ENCODE results near the gene TOR1A. TPM values are rescaled to one million over a fixed set of nuclear protein-coding genes. Genes with fewer than 3 reads are reported as not detected.

The TOR1A gene
- polyA plus RNA-seq, 1 donor (not counting 4 experiments of a cell fraction or from before 2014, with no cell fraction given), result 60.6 TPM

DNA sequence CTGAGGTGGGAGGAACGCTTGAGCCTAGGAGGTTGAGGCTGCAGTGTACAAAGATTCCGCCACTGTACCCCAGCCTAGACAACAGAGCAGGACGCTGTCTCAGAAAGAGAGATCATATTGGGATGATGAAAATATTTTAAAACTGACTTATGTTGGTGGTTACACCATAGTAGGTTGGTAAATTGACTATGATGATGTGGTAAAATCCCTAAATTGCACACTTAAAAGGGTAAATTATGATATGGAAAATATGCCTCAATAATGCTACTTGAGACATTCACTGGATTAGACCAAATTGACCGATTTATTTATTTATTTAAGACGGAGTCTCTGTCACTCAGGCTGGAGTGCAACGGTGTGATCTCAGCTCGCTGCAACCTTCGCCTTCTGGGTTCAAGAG is 42.8 kb downstream of the TOR1A start:
- H3K4me3 ChIP-seq (ENCODE audit: control insufficient read depth in 2 of 3, extremely low read depth in 1 of 3, insufficient read depth in 2 of 3, low read depth in 1 of 3, low read length in 3 of 3), result no peak overlapping the region
- H4K20me1 ChIP-seq (ENCODE audit: control insufficient read depth, extremely low read depth, insufficient read depth, low read length), result no peaks in the 10 kb centered on the region
- no peak for TF ChIP-seq EZH2 (IDR thresholded peaks at IDR 0.05; ENCODE audit: low read length)
- TF ChIP-seq, protein P1, sequence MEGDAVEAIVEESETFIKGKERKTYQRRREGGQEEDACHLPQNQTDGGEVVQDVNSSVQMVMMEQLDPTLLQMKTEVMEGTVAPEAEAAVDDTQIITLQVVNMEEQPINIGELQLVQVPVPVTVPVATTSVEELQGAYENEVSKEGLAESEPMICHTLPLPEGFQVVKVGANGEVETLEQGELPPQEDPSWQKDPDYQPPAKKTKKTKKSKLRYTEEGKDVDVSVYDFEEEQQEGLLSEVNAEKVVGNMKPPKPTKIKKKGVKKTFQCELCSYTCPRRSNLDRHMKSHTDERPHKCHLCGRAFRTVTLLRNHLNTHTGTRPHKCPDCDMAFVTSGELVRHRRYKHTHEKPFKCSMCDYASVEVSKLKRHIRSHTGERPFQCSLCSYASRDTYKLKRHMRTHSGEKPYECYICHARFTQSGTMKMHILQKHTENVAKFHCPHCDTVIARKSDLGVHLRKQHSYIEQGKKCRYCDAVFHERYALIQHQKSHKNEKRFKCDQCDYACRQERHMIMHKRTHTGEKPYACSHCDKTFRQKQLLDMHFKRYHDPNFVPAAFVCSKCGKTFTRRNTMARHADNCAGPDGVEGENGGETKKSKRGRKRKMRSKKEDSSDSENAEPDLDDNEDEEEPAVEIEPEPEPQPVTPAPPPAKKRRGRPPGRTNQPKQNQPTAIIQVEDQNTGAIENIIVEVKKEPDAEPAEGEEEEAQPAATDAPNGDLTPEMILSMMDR (optimal IDR thresholded peaks at IDR 0.05 in 1 of 3, IDR thresholded peaks at IDR 0.05 in 1 of 3, conservative IDR thresholded peaks at IDR 0.05 in 1 of 3; ENCODE audit: extremely low read depth in 1 of 3, insufficient read depth in 2 of 3, low read length in 3 of 3), result no peak
- H3K9me1 ChIP-seq (ENCODE audit: control insufficient read depth, extremely low read depth, insufficient read depth, low read length), result no peaks in the 10 kb centered on the region
- no peak for DNase-seq (ENCODE audit: low read depth, low spot score)
- H3K9me3 ChIP-seq (ENCODE audit: control insufficient read depth, low read depth, low read length), result no peaks in the 10 kb centered on the region
- FAIRE-seq, result no peak
- dilution Hi-C loops (cut with MboI; ENCODE audit: extremely low pct_ligation_motif_present, low sequenced_read_pairs), result no loop called here
- H3K4me2 ChIP-seq (ENCODE audit: control insufficient read depth, extremely low read depth, insufficient read depth, low read depth, low read length), result no peak overlapping the region
- no peak overlapping the region for H3K9ac ChIP-seq (ENCODE audit: control insufficient read depth, extremely low read depth, insufficient read depth, low read length)
- H3K27ac ChIP-seq (ENCODE audit: control insufficient read depth, insufficient read depth, low read length), result no peak overlapping the region
- no peaks in the 10 kb centered on the region for H3K79me2 ChIP-seq (ENCODE audit: control insufficient read depth, insufficient read depth, low read length)
- H2AFZ ChIP-seq (ENCODE audit: control insufficient read depth, low read length), result no peak overlapping the region
- H3K27me3 ChIP-seq (ENCODE audit: control insufficient read depth, extremely low read depth, insufficient read depth, low read length), result no peaks in the 10 kb centered on the region
- H3K4me1 ChIP-seq (ENCODE audit: control insufficient read depth, extremely low read depth, insufficient read depth, low read length), result peaks cover 19% of the 10 kb centered on the region
- H3K36me3 ChIP-seq (ENCODE audit: control insufficient read depth in 2 of 2, extremely low read depth in 1 of 2, insufficient read depth in 2 of 2, low read length in 2 of 2), result no peaks in the 10 kb centered on the region

DNA sequence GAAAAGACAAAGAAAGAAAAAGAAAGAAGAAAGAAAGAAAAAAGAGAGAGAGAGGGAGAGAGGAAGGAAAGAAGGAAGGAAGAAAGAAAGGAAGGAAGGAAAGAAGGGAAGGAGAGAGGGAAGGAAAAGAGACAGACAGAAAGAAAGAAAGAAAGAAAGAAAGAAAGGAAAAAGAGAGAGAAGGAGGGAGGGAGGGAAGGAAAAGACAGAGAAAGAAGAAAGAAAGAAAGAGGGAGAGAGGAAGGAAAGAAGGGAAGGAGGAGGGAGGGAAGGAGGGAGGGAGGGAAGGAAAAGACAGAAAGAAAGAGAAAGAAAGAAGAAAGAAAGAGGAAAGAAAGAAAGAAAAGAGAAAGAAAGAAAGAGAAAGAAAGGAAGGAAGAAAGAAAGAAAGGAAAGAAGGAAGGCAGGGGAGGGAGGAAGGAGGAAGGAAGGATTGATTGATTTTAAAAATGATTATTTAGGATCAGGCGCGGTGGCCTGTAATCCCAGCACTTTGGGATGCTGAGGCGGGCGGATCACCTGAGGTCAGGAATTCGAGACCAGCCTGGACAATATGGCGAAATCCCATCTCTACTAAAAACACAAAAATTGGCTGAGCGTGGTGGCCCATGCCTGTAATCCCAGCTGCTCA is 44.3 kb downstream of the TOR1A start:
- no peak overlapping the region for H3K9ac ChIP-seq (ENCODE audit: control insufficient read depth, extremely low read depth, insufficient read depth, low read length)
- dilution Hi-C loops (cut with MboI; ENCODE audit: extremely low pct_ligation_motif_present, low sequenced_read_pairs), result no loop called here
- H3K9me3 ChIP-seq (ENCODE audit: control insufficient read depth, low read depth, low read length), result no peaks in the 10 kb centered on the region
- no peak overlapping the region for H2AFZ ChIP-seq (ENCODE audit: control insufficient read depth, low read length)
- FAIRE-seq (no peak), DNase-seq (ENCODE audit: low read depth, low spot score) (no peak)
- H3K27ac ChIP-seq (ENCODE audit: control insufficient read depth, insufficient read depth, low read length), result no peak overlapping the region
- TF ChIP-seq, protein P1 (optimal IDR thresholded peaks at IDR 0.05 in 1 of 3, IDR thresholded peaks at IDR 0.05 in 1 of 3, conservative IDR thresholded peaks at IDR 0.05 in 1 of 3; ENCODE audit: extremely low read depth in 1 of 3, insufficient read depth in 2 of 3, low read length in 3 of 3), result no peak
- TF ChIP-seq EZH2 (IDR thresholded peaks at IDR 0.05; ENCODE audit: low read length), result no peak
- no peaks in the 10 kb centered on the region for H3K36me3 ChIP-seq (ENCODE audit: control insufficient read depth in 2 of 2, extremely low read depth in 1 of 2, insufficient read depth in 2 of 2, low read length in 2 of 2)
- peaks cover 7% of the 10 kb centered on the region for H3K27me3 ChIP-seq (ENCODE audit: control insufficient read depth, extremely low read depth, insufficient read depth, low read length)
- no peak overlapping the region for H3K4me3 ChIP-seq (ENCODE audit: control insufficient read depth in 2 of 3, extremely low read depth in 1 of 3, insufficient read depth in 2 of 3, low read depth in 1 of 3, low read length in 3 of 3)
- no peak overlapping the region for H3K4me2 ChIP-seq (ENCODE audit: control insufficient read depth, extremely low read depth, insufficient read depth, low read depth, low read length)
- no peaks in the 10 kb centered on the region for H3K9me1 ChIP-seq (ENCODE audit: control insufficient read depth, extremely low read depth, insufficient read depth, low read length)
- no peaks in the 10 kb centered on the region for H3K79me2 ChIP-seq (ENCODE audit: control insufficient read depth, insufficient read depth, low read length)
- no peaks in the 10 kb centered on the region for H4K20me1 ChIP-seq (ENCODE audit: control insufficient read depth, extremely low read depth, insufficient read depth, low read length)
- H3K4me1 ChIP-seq (ENCODE audit: control insufficient read depth, extremely low read depth, insufficient read depth, low read length), result peaks cover 19% of the 10 kb centered on the region

All from keratinocyte (primary cell).